ENCODE results near the gene LRRC4B. TPM values are rescaled to one million over a fixed set of nuclear protein-coding genes. Genes with fewer than 3 reads are reported as not detected.
A peak's percentile ranks its signal among the peaks of the same experiment; 100 is the strongest.

The LRRC4B gene
- polyA plus RNA-seq, 2 donors = 0.65 to 0.92 TPM

GRCh38 chr19:50510700-50511068 lies 57.6 kb downstream of the LRRC4B start:
- Histone ChIP-seq H3K27ac (ENCODE audit: low read depth in 2 of 2, low read length in 1 of 2) (peak overlapping the region; percentile 75 to 78), H3K4me1 (ENCODE audit: control insufficient read depth in 2 of 2, insufficient read depth in 2 of 2, low read length in 1 of 2) (peaks cover 3 to 7% of the 10 kb centered on the region in 2 donors), H3K27me3 (ENCODE audit: control insufficient read depth in 1 of 2, insufficient read depth in 2 of 2, low read length in 2 of 2) (no peaks in the 10 kb centered on the region), H3K9me3 (ENCODE audit: control insufficient read depth in 2 of 2, insufficient read depth in 1 of 2, low read depth in 1 of 2, low read length in 1 of 2) (no peaks in the 10 kb centered on the region), H3K4me3 (ENCODE audit: low read depth in 1 of 2, low read length in 2 of 2) (peak overlapping the region; percentile 68 to 82), H3K36me3 (ENCODE audit: control insufficient read depth in 2 of 2, insufficient read depth in 2 of 2, low read length in 1 of 2) (peaks cover 0 to 5% of the 10 kb centered on the region in 2 donors)
- 6 to 7% methylated on average over 10 of the region's 10 CpGs for WGBS, 2 donors

- H3K4me1 ChIP-seq (ENCODE audit: control insufficient read depth in 2 of 2, insufficient read depth in 2 of 2, low read length in 1 of 2) = peaks cover 3 to 7% of the 10 kb centered on the region in 2 donors
- H3K27ac ChIP-seq (ENCODE audit: low read depth in 2 of 2, low read length in 1 of 2) = no peak overlapping the region
- no peaks in the 10 kb centered on the region for H3K27me3 ChIP-seq (ENCODE audit: control insufficient read depth in 1 of 2, insufficient read depth in 2 of 2, low read length in 2 of 2)
- H3K9me3 ChIP-seq (ENCODE audit: control insufficient read depth in 2 of 2, insufficient read depth in 1 of 2, low read depth in 1 of 2, low read length in 1 of 2) = no peaks in the 10 kb centered on the region
- H3K36me3 ChIP-seq (ENCODE audit: control insufficient read depth in 2 of 2, insufficient read depth in 2 of 2, low read length in 1 of 2) = peaks cover 0 to 5% of the 10 kb centered on the region in 2 donors
- H3K4me3 ChIP-seq (ENCODE audit: low read depth in 1 of 2, low read length in 2 of 2) = peak overlapping the region; percentile 68 to 82
- WGBS, 2 donors = 43 to 53% methylated on average over 23 to 26 of the region's 26 CpGs
These were observed 58.0 kb downstream of the LRRC4B start for GRCh38 chr19:50510121-50510670.

- Histone ChIP-seq H3K27ac (ENCODE audit: low read depth in 2 of 2, low read length in 1 of 2) (no peak overlapping the region), H3K4me3 (ENCODE audit: low read depth in 1 of 2, low read length in 2 of 2) (no peak overlapping the region), H3K27me3 (ENCODE audit: control insufficient read depth in 1 of 2, insufficient read depth in 2 of 2, low read length in 2 of 2) (no peaks in the 10 kb centered on the region), H3K9me3 (ENCODE audit: control insufficient read depth in 2 of 2, insufficient read depth in 1 of 2, low read depth in 1 of 2, low read length in 1 of 2) (no peaks in the 10 kb centered on the region), H3K4me1 (ENCODE audit: control insufficient read depth in 2 of 2, insufficient read depth in 2 of 2, low read length in 1 of 2) (peaks cover 3 to 7% of the 10 kb centered on the region in 2 donors), H3K36me3 (ENCODE audit: control insufficient read depth in 2 of 2, insufficient read depth in 2 of 2, low read length in 1 of 2) (peaks cover 0 to 5% of the 10 kb centered on the region in 2 donors)
- 84 to 88% methylated on average over 11 of the region's 11 CpGs for WGBS, 2 donors
These were observed 58.9 kb downstream of the LRRC4B start for GRCh38 chr19:50509366-50509765.

- WGBS, 2 donors = 90 to 93% methylated on average over 2 to 3 of the region's 3 CpGs
- Histone ChIP-seq H3K27me3 (ENCODE audit: control insufficient read depth in 1 of 2, insufficient read depth in 2 of 2, low read length in 2 of 2) (no peaks in the 10 kb centered on the region), H3K36me3 (ENCODE audit: control insufficient read depth in 2 of 2, insufficient read depth in 2 of 2, low read length in 1 of 2) (peaks cover 0 to 5% of the 10 kb centered on the region in 2 donors), H3K4me1 (ENCODE audit: control insufficient read depth in 2 of 2, insufficient read depth in 2 of 2, low read length in 1 of 2) (peaks cover 3 to 5% of the 10 kb centered on the region in 2 donors), H3K9me3 (ENCODE audit: control insufficient read depth in 2 of 2, insufficient read depth in 1 of 2, low read depth in 1 of 2, low read length in 1 of 2) (no peaks in the 10 kb centered on the region), H3K4me3 (ENCODE audit: low read depth in 1 of 2, low read length in 2 of 2) (no peak overlapping the region), H3K27ac (ENCODE audit: low read depth in 2 of 2, low read length in 1 of 2) (no peak overlapping the region)
These were observed 59.4 kb downstream of the LRRC4B start for GRCh38 chr19:50508843-50509190.

DNA sequence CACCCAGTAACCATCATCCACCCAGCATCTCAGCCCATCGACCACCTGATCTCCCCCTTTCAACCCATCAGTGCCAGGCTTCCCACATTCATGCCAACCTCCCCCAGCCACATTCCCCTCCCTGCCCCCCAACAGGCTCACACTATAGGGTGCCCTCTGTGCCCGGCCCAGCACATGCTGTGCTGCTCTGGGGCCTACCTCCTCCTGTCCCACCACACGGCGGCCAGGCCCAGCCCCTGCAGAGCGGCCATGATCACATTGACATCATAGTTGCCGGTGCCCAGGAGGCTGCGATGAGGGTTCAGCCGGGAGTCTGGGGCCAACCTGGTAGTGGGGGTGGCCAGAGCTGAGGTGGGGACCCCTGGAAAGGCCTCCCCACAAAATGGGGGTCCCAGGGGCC lies 60.9 kb downstream of the LRRC4B start:
- no peak overlapping the region for H3K4me3 ChIP-seq (ENCODE audit: low read depth in 1 of 2, low read length in 2 of 2)
- peaks cover 3 to 5% of the 10 kb centered on the region in 2 donors for H3K4me1 ChIP-seq (ENCODE audit: control insufficient read depth in 2 of 2, insufficient read depth in 2 of 2, low read length in 1 of 2)
- H3K36me3 ChIP-seq (ENCODE audit: control insufficient read depth in 2 of 2, insufficient read depth in 2 of 2, low read length in 1 of 2) = peaks cover 0 to 5% of the 10 kb centered on the region in 2 donors
- H3K9me3 ChIP-seq (ENCODE audit: control insufficient read depth in 2 of 2, insufficient read depth in 1 of 2, low read depth in 1 of 2, low read length in 1 of 2) = no peaks in the 10 kb centered on the region
- no peak overlapping the region for H3K27ac ChIP-seq (ENCODE audit: low read depth in 2 of 2, low read length in 1 of 2)
- WGBS, 2 donors = 92 to 95% methylated on average over 8 of the region's 8 CpGs
- no peaks in the 10 kb centered on the region for H3K27me3 ChIP-seq (ENCODE audit: control insufficient read depth in 1 of 2, insufficient read depth in 2 of 2, low read length in 2 of 2)

- Histone ChIP-seq H3K4me1 (ENCODE audit: control insufficient read depth in 2 of 2, insufficient read depth in 2 of 2, low read length in 1 of 2) (peaks cover 0 to 5% of the 10 kb centered on the region in 2 donors), H3K27ac (ENCODE audit: low read depth in 2 of 2, low read length in 1 of 2) (no peak overlapping the region), H3K27me3 (ENCODE audit: control insufficient read depth in 1 of 2, insufficient read depth in 2 of 2, low read length in 2 of 2) (no peaks in the 10 kb centered on the region), H3K9me3 (ENCODE audit: control insufficient read depth in 2 of 2, insufficient read depth in 1 of 2, low read depth in 1 of 2, low read length in 1 of 2) (no peaks in the 10 kb centered on the region), H3K36me3 (ENCODE audit: control insufficient read depth in 2 of 2, insufficient read depth in 2 of 2, low read length in 1 of 2) (peaks cover 0 to 5% of the 10 kb centered on the region in 2 donors), H3K4me3 (ENCODE audit: low read depth in 1 of 2, low read length in 2 of 2) (no peak overlapping the region)
- WGBS, 2 donors = 94 to 95% methylated on average over 5 to 10 of the region's 10 CpGs
These were observed 61.5 kb downstream of the LRRC4B start for GRCh38 chr19:50506700-50507099.

GRCh38 chr19:50505856-50506611 lies 62.2 kb downstream of the LRRC4B start:
- Histone ChIP-seq H3K4me1 (ENCODE audit: control insufficient read depth in 2 of 2, insufficient read depth in 2 of 2, low read length in 1 of 2) (peaks cover 0 to 5% of the 10 kb centered on the region in 2 donors), H3K9me3 (ENCODE audit: control insufficient read depth in 2 of 2, insufficient read depth in 1 of 2, low read depth in 1 of 2, low read length in 1 of 2) (no peaks in the 10 kb centered on the region), H3K27ac (ENCODE audit: low read depth in 2 of 2, low read length in 1 of 2) (no peak overlapping the region), H3K4me3 (ENCODE audit: low read depth in 1 of 2, low read length in 2 of 2) (no peak overlapping the region), H3K36me3 (ENCODE audit: control insufficient read depth in 2 of 2, insufficient read depth in 2 of 2, low read length in 1 of 2) (peaks cover 0 to 5% of the 10 kb centered on the region in 2 donors), H3K27me3 (ENCODE audit: control insufficient read depth in 1 of 2, insufficient read depth in 2 of 2, low read length in 2 of 2) (no peaks in the 10 kb centered on the region)
- WGBS, 2 donors = 92% methylated on average over 30 of the region's 30 CpGs

DNA sequence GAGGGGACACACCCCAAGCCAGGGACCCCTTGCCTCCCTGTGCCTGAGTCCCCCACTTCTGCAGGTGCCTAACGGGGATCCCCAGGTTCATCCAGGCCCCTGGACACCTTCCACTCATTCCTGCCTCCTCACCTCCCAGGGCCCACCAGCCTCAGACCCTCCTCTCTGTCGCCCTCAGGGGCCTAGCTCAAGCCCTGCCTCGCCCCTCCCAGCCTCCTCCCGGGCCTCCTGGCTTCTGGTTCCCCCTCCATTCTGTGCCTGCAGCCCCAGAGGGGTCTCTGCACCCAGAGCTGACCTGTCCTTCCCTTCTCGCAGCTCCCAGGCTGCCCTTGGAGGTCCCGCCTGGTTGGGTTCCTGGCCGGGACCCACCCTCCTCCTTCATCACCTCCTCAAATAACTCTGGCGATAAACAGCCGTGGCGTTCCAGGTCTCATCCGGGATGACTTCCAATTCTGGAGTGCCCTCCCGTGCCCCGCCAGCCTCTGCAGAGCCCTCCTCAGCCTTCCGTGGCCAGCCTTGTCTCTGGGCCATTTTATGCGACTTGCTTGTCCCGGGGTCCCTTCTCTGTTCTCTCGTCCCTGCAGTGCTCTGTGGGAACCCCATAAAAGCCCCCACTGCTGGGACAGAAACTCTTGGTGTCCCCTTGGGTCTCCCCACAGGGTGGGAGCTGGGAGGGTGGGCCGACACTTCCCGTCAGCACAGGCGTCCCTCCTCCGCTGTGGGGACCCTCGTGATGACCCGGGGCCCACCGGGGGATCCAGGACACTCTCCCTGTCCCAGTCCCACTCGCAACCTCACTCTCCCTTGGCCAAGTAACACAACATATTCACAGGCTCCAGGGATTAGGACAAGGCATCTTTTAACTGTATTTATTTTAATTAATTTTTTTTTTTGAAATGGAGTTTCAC lies 66.4 kb downstream of the LRRC4B start:
- Histone ChIP-seq H3K4me1 (ENCODE audit: control insufficient read depth in 2 of 2, insufficient read depth in 2 of 2, low read length in 1 of 2) (no peaks in the 10 kb centered on the region), H3K9me3 (ENCODE audit: control insufficient read depth in 2 of 2, insufficient read depth in 1 of 2, low read depth in 1 of 2, low read length in 1 of 2) (no peaks in the 10 kb centered on the region), H3K4me3 (ENCODE audit: low read depth in 1 of 2, low read length in 2 of 2) (no peak overlapping the region), H3K36me3 (ENCODE audit: control insufficient read depth in 2 of 2, insufficient read depth in 2 of 2, low read length in 1 of 2) (peaks cover 0 to 5% of the 10 kb centered on the region in 2 donors), H3K27ac (ENCODE audit: low read depth in 2 of 2, low read length in 1 of 2) (no peak overlapping the region), H3K27me3 (ENCODE audit: control insufficient read depth in 1 of 2, insufficient read depth in 2 of 2, low read length in 2 of 2) (no peaks in the 10 kb centered on the region)
- 64 to 69% methylated on average over 25 of the region's 25 CpGs for WGBS, 2 donors

DNA sequence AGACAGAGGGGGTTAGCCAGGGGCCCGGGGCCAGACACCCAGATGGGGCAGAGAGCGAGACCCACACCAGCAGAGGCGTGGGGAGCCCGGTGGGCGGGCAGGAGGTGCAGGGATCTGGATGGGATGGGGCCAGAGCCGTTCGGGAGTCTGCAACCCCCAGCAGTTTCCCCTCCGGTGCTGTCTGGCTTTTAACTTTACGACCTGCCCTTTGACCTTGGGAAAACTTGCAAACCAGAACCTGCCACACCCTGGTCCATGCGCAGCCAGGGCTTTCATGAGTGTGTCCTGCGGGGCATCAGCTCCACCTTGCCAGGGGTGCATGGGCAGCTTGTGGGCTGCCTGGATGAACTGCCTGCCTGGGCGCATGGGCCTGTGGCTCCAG lies 67.1 kb downstream of the LRRC4B start:
- H3K27me3 ChIP-seq (ENCODE audit: control insufficient read depth in 1 of 2, insufficient read depth in 2 of 2, low read length in 2 of 2) = no peaks in the 10 kb centered on the region
- H3K36me3 ChIP-seq (ENCODE audit: control insufficient read depth in 2 of 2, insufficient read depth in 2 of 2, low read length in 1 of 2) = peaks cover 0 to 2% of the 10 kb centered on the region in 2 donors
- H3K4me3 ChIP-seq (ENCODE audit: low read depth in 1 of 2, low read length in 2 of 2) = no peak overlapping the region
- H3K4me1 ChIP-seq (ENCODE audit: control insufficient read depth in 2 of 2, insufficient read depth in 2 of 2, low read length in 1 of 2) = no peaks in the 10 kb centered on the region
- 68 to 78% methylated on average over 8 to 12 of the region's 12 CpGs for whole genome bisulfite sequencing, 2 donors
- no peaks in the 10 kb centered on the region for H3K9me3 ChIP-seq (ENCODE audit: control insufficient read depth in 2 of 2, insufficient read depth in 1 of 2, low read depth in 1 of 2, low read length in 1 of 2)
- H3K27ac ChIP-seq (ENCODE audit: low read depth in 2 of 2, low read length in 1 of 2) = no peak overlapping the region

All from esophagus (tissue), 2 donors.